HCT116 (cell line): Measurements from ENCODE around the gene CAMK1D.

Experiments used
- ELF1 ChIP-seq: IDR thresholded peaks from 2 replicates; pipeline ENCODE4 v1.6.1; 2012; ENCODE audit warnings: low read depth, borderline replicate concordance
- EZH2phosphoT487 ChIP-seq: fragments of 200-600 bp; IDR thresholded peaks from 2 replicates; pipeline ENCODE4 v1.6.1; 2018; ENCODE audit warnings: antibody characterized with exemption, borderline replicate concordance
- POLR2A ChIP-seq: IDR thresholded peaks from 2 replicates; pipeline ENCODE4 v1.7.0; 2011; ENCODE audit warnings: borderline replicate concordance; ENCODE audit not compliant: insufficient read depth, insufficient read length; ENCODE audit errors: extremely low read depth
- POLR2AphosphoS5 ChIP-seq: IDR thresholded peaks from 2 replicates; pipeline ENCODE4 v1.6.1; 2011; ENCODE audit warnings: mild to moderate bottlenecking, low read depth, low read length, moderate library complexity
- YY1 ChIP-seq: IDR thresholded peaks from 2 replicates; pipeline ENCODE4 v1.6.1; 2011; ENCODE audit warnings: low read length, low read depth, moderate library complexity, mild to moderate bottlenecking; ENCODE audit not compliant: insufficient replicate concordance; ENCODE audit errors: extremely low read depth
- TF ChIP-seq, protein P1 (sequence below), 3 experiments: fragments of 200-600 bp in 1 of 3; sonication (generic) in 1 of 3; IDR thresholded peaks in 2 of 3; conservative IDR thresholded peaks in 1 of 3; 2 replicates each; pipeline ENCODE4 v1.5.1; 2012 to 2017; ENCODE audit warnings: low read depth in 2 of 3, low read length in 2 of 3, antibody characterized with exemption in 1 of 3, borderline replicate concordance in 1 of 3, control low read depth in 1 of 3, mild to moderate bottlenecking in 1 of 3, mixed read lengths in 1 of 3, mixed run types in 1 of 3, moderate library complexity in 1 of 3; ENCODE audit not compliant: insufficient read depth in 1 of 3
- TF ChIP-seq, protein P2 (sequence below): IDR thresholded peaks from 2 replicates; pipeline ENCODE4 v1.6.1; 2012; ENCODE audit warnings: low read depth

DNA sequence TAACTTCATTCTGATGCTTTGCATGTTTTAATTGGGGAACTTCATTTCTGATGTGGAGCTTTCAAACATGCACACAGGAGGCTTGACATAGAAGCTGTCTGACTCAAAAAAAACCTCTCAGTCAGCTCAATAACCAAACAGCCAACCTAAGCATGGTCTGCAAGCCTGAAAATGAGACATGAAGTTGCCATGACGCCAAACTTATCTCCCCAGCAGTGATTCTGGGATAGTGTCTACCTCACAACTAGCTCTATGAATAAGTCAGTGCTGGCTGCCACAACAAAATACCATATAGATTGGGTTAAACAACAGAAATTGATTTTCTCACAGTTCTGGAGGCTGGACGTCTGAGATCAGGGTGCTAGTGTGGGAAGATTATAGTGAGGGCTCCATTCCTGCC lies 408.0 kb downstream of the CAMK1D start:
- no peak for TF ChIP-seq YY1
- TF ChIP-seq, protein P1, sequence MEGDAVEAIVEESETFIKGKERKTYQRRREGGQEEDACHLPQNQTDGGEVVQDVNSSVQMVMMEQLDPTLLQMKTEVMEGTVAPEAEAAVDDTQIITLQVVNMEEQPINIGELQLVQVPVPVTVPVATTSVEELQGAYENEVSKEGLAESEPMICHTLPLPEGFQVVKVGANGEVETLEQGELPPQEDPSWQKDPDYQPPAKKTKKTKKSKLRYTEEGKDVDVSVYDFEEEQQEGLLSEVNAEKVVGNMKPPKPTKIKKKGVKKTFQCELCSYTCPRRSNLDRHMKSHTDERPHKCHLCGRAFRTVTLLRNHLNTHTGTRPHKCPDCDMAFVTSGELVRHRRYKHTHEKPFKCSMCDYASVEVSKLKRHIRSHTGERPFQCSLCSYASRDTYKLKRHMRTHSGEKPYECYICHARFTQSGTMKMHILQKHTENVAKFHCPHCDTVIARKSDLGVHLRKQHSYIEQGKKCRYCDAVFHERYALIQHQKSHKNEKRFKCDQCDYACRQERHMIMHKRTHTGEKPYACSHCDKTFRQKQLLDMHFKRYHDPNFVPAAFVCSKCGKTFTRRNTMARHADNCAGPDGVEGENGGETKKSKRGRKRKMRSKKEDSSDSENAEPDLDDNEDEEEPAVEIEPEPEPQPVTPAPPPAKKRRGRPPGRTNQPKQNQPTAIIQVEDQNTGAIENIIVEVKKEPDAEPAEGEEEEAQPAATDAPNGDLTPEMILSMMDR (IDR thresholded peaks at IDR 0.05 in 2 of 3, conservative IDR thresholded peaks at IDR 0.05 in 1 of 3; ENCODE audit: borderline replicate concordance in 1 of 3, insufficient read depth in 1 of 3, low read depth in 2 of 3, low read length in 2 of 3), result no peak
- no peak for TF ChIP-seq POLR2A
- TF ChIP-seq, protein P2, sequence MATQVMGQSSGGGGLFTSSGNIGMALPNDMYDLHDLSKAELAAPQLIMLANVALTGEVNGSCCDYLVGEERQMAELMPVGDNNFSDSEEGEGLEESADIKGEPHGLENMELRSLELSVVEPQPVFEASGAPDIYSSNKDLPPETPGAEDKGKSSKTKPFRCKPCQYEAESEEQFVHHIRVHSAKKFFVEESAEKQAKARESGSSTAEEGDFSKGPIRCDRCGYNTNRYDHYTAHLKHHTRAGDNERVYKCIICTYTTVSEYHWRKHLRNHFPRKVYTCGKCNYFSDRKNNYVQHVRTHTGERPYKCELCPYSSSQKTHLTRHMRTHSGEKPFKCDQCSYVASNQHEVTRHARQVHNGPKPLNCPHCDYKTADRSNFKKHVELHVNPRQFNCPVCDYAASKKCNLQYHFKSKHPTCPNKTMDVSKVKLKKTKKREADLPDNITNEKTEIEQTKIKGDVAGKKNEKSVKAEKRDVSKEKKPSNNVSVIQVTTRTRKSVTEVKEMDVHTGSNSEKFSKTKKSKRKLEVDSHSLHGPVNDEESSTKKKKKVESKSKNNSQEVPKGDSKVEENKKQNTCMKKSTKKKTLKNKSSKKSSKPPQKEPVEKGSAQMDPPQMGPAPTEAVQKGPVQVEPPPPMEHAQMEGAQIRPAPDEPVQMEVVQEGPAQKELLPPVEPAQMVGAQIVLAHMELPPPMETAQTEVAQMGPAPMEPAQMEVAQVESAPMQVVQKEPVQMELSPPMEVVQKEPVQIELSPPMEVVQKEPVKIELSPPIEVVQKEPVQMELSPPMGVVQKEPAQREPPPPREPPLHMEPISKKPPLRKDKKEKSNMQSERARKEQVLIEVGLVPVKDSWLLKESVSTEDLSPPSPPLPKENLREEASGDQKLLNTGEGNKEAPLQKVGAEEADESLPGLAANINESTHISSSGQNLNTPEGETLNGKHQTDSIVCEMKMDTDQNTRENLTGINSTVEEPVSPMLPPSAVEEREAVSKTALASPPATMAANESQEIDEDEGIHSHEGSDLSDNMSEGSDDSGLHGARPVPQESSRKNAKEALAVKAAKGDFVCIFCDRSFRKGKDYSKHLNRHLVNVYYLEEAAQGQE, result no peak
- TF ChIP-seq POLR2AphosphoS5, result no peak
- no peak for TF ChIP-seq ELF1
- TF ChIP-seq EZH2phosphoT487, result no peak
